GM12865 (cell line): Measurements from ENCODE around the gene CHST11.

Source experiments
- DNase-seq: peaks from one replicate; pipeline ENCODE4 v3.0.0; 2010; ENCODE audit warnings: low read depth
- H3K4me3 ChIP-seq: 2 replicates; pipeline ENCODE4 v1.5.1; 2011; ENCODE audit warnings: mild to moderate bottlenecking, low read depth, low read length, control low read depth
- TF ChIP-seq, protein P1 (sequence below): IDR thresholded peaks from 2 replicates; pipeline ENCODE4 v1.5.1; 2011; ENCODE audit warnings: low read length, control low read depth, low read depth, inconsistent platforms; ENCODE audit not compliant: insufficient read depth; ENCODE audit errors: missing control alignments

Gene CHST11

GRCh38 chr12:104729610-104730446 lies 273.1 kb downstream of the CHST11 start:
- DNase-seq, result no peak
- no peak overlapping the region for H3K4me3 ChIP-seq
- TF ChIP-seq, protein P1, sequence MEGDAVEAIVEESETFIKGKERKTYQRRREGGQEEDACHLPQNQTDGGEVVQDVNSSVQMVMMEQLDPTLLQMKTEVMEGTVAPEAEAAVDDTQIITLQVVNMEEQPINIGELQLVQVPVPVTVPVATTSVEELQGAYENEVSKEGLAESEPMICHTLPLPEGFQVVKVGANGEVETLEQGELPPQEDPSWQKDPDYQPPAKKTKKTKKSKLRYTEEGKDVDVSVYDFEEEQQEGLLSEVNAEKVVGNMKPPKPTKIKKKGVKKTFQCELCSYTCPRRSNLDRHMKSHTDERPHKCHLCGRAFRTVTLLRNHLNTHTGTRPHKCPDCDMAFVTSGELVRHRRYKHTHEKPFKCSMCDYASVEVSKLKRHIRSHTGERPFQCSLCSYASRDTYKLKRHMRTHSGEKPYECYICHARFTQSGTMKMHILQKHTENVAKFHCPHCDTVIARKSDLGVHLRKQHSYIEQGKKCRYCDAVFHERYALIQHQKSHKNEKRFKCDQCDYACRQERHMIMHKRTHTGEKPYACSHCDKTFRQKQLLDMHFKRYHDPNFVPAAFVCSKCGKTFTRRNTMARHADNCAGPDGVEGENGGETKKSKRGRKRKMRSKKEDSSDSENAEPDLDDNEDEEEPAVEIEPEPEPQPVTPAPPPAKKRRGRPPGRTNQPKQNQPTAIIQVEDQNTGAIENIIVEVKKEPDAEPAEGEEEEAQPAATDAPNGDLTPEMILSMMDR, result no peak

DNA sequence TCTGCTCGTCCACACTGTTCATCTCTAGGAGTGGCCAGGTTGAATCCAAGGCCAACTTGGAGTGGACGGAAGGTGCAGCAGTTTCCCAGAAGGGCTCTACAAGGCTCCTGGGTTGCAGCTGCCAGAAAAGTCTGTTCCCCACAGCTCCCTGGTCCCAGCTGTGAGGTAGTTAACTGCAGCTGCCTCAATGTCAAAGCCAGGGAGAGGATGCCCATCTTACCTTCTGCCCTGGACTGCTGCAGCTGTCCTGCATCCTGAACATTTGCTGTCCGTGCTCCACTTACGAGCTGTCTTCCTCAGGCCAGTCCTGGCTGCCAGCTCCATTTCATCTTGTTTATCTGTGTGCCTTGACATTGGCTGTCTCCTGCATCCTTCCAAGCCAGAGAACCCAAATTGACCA lies 274.0 kb downstream of the CHST11 start:
- TF ChIP-seq, protein P1, result no peak
- no peak overlapping the region for H3K4me3 ChIP-seq
- DNase-seq, result no peak

- DNase-seq, result peak; percentile 41
- H3K4me3 ChIP-seq, result no peak overlapping the region
Measured at GRCh38 chr12:104733717-104734175, 277.0 kb downstream of the CHST11 start.

GRCh38 chr12:104734541-104735095 lies 277.9 kb downstream of the CHST11 start:
- H3K4me3 ChIP-seq, result no peak overlapping the region
- no peak for DNase-seq
- TF ChIP-seq, protein P1, result no peak

More at GRCh38 chr12:104733717-104734175, 277.0 kb downstream of the CHST11 start:
- TF ChIP-seq, protein P1, result peak; percentile 27

DNA sequence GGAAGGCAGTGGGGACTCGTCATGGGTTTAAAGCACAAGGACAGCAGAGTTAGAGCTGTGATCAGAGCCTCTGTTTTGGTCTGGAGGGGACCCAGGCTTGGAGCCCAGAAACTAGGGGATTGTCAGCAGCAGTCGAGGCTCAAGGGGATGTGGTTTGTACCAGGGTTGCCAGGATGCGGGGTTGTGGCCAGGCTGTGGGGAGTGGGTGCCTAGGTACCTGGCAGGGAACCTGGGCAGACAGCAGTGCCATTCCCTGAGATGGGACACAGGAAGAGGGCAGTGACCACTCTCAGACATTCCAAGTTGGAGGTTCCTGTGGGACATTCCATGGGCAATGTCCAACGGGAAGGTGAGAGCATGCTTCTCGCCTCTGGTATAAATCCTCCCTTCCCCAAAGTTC lies 279.1 kb downstream of the CHST11 start:
- H3K4me3 ChIP-seq, result no peak overlapping the region
- DNase-seq, result no peak
- TF ChIP-seq, protein P1, result no peak

DNA sequence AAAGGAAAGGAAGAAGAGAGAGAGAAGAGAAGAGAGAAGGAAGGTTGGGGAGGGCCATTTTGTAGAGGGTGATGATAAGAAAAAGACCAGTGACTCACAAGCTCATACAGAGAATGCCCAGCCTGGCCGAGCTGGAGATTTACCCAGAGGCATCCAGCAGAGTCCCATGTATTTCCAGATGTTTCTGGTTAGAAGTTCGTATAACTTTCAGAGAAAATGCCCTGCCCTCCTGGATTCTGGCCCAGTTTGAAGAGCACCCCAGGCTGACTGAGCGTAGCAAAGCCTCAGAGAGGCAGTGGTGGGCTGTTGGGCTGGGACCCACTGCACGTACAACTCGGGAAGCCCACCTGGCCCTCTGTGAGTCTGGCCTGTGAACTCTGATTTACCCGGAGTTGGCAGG lies 279.6 kb downstream of the CHST11 start:
- no peak overlapping the region for H3K4me3 ChIP-seq
- TF ChIP-seq, protein P1, result no peak
- DNase-seq, result no peak
